Thoracic aorta (tissue), 2 donors: Measurements from ENCODE around the gene EPX. TPM values are rescaled to one million over a fixed set of nuclear protein-coding genes. Genes with fewer than 3 reads are reported as not detected.
A peak's percentile ranks its signal among the peaks of the same experiment; 100 is the strongest.

Experiments used
- ATAC-seq: fragments of 150-250 bp; one replicate; pipeline ENCODE4 v1.8.0; 2017; ENCODE audit warnings: low read depth; ENCODE audit not compliant: insufficient number of reproducible peaks, low FRiP score
- DNase-seq: peaks from one replicate; pipeline ENCODE4 v3.0.0-alpha.2; 2020; ENCODE audit warnings: low spot score
- H3K27ac ChIP-seq, 2 donors: fragments of 200-600 bp; sonication (generic); 1 replicate in 1 of 2; 2 replicates in 1 of 2; pipeline ENCODE4 v1.5.1; 2016; ENCODE audit warnings: mild to moderate bottlenecking in 2 of 2, moderate library complexity in 2 of 2
- H3K27me3 ChIP-seq: fragments of 200-600 bp; sonication (generic); replicated peaks from 2 replicates; pipeline ENCODE4 v1.6.0; 2016; ENCODE audit warnings: mild to moderate bottlenecking; ENCODE audit not compliant: insufficient read depth
- H3K36me3 ChIP-seq: fragments of 200-600 bp; sonication (generic); one replicate; pipeline ENCODE4 v1.5.1; 2016
- H3K4me1 ChIP-seq, 2 donors: fragments of 200-600 bp; sonication (generic); 1 replicate in 1 of 2; 2 replicates in 1 of 2; pipeline versions ENCODE4 v1.5.1 to v1.6.0; 2016; ENCODE audit warnings: low read depth in 2 of 2, mild to moderate bottlenecking in 1 of 2; ENCODE audit not compliant: control insufficient read depth in 1 of 2
- H3K4me3 ChIP-seq: fragments of 200-600 bp; sonication (generic); 2 replicates; pipeline ENCODE4 v1.5.1; 2016; ENCODE audit warnings: mild to moderate bottlenecking
- H3K9me3 ChIP-seq: fragments of 200-600 bp; sonication (generic); 2 replicates; pipeline ENCODE4 v1.5.1; 2016
- total RNA-seq, 2 donors: library from RNA; depleted of rRNA; stranded (reverse); fragments of >200 nt; gene quantifications; one replicate each; pipeline versions ENCODE4 v1.1.0 to v1.2.3, GENCODE V29; 2016
- TF ChIP-seq, protein P1 (sequence below): fragments of 200-600 bp; sonication (generic); IDR thresholded peaks from one replicate; pipeline ENCODE4 v1.5.1; 2019; ENCODE audit warnings: antibody characterized with exemption

Gene EPX
- total RNA-seq, 2 donors from 2014 or later = not detected

- no peak for DNase-seq
- no peak for ATAC-seq
- peaks cover 3 to 12% of the 10 kb centered on the region in 2 donors for H3K4me1 ChIP-seq
These were observed 53.0 kb downstream of the EPX start for GRCh38 chr17:58245428-58246103.

GRCh38 chr17:58246104-58246740 lies 53.7 kb downstream of the EPX start:
- TF ChIP-seq, protein P1, sequence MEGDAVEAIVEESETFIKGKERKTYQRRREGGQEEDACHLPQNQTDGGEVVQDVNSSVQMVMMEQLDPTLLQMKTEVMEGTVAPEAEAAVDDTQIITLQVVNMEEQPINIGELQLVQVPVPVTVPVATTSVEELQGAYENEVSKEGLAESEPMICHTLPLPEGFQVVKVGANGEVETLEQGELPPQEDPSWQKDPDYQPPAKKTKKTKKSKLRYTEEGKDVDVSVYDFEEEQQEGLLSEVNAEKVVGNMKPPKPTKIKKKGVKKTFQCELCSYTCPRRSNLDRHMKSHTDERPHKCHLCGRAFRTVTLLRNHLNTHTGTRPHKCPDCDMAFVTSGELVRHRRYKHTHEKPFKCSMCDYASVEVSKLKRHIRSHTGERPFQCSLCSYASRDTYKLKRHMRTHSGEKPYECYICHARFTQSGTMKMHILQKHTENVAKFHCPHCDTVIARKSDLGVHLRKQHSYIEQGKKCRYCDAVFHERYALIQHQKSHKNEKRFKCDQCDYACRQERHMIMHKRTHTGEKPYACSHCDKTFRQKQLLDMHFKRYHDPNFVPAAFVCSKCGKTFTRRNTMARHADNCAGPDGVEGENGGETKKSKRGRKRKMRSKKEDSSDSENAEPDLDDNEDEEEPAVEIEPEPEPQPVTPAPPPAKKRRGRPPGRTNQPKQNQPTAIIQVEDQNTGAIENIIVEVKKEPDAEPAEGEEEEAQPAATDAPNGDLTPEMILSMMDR = no peak
- no peak overlapping the region for H3K4me3 ChIP-seq
- DNase-seq = no peak
- no peaks in the 10 kb centered on the region for H3K36me3 ChIP-seq
- no peak overlapping the region for H3K27ac ChIP-seq
- H3K4me1 ChIP-seq = peaks cover 3 to 12% of the 10 kb centered on the region in 2 donors
- no peaks in the 10 kb centered on the region for H3K9me3 ChIP-seq
- no peaks in the 10 kb centered on the region for H3K27me3 ChIP-seq
- no peak for ATAC-seq

More at GRCh38 chr17:58245428-58246103, 53.0 kb downstream of the EPX start:
- Histone ChIP-seq H3K9me3 (no peaks in the 10 kb centered on the region), H3K27me3 (no peaks in the 10 kb centered on the region), H3K4me3 (no peak overlapping the region), H3K27ac (no peak overlapping the region), H3K36me3 (no peaks in the 10 kb centered on the region)
- TF ChIP-seq, protein P1 = no peak

DNA sequence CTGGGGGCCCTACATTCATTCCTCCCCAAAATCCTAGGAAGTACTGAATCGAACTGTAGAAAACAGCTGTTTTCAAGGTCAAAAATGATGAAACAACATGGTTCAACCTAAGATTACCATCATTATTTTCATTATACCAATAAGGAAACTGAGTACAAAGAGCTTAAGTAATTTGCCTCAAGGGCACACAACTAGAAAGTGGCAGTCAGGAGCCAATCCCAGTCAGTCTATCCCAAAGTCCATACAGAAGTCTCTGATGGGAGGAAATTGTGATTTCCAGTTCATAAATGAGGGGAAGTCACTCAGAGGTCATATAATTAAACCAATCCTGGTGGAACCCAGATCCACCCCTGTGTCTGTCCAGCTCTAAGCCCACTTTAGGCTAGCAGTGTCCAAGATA lies 54.3 kb downstream of the EPX start:
- Histone ChIP-seq H3K4me3 (no peak overlapping the region), H3K9me3 (no peaks in the 10 kb centered on the region), H3K27ac (no peak overlapping the region), H3K36me3 (no peaks in the 10 kb centered on the region), H3K27me3 (no peaks in the 10 kb centered on the region), H3K4me1 (peaks cover 3 to 12% of the 10 kb centered on the region in 2 donors)
- DNase-seq = no peak
- no peak for ATAC-seq
- TF ChIP-seq, protein P1 = no peak

- DNase-seq = no peak
- H3K27me3 ChIP-seq = no peaks in the 10 kb centered on the region
- no peaks in the 10 kb centered on the region for H3K36me3 ChIP-seq
- TF ChIP-seq, protein P1 = no peak
- ATAC-seq = no peak
- H3K4me1 ChIP-seq = peaks cover 3 to 12% of the 10 kb centered on the region in 2 donors
- no peaks in the 10 kb centered on the region for H3K9me3 ChIP-seq
- no peak overlapping the region for H3K4me3 ChIP-seq
- H3K27ac ChIP-seq = no peak overlapping the region
These were observed 55.2 kb downstream of the EPX start for GRCh38 chr17:58247511-58248363.

DNA sequence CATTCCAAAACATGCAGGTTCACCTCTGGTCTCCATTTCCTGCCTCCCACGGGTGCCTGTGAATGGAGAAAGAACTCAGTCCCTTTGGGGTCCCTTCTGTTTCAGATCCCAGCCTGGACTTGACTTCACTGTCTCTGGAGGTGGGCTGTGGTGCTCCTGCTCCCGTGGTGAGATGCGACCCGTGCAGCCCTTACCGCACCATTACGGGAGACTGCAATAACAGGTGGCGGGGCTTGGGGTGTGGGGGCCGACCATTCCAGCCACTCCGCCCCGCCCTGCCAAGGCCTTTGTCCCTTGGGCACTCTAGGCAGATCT lies 56.4 kb downstream of the EPX start:
- TF ChIP-seq, protein P1 = no peak
- Histone ChIP-seq H3K27me3 (no peaks in the 10 kb centered on the region), H3K9me3 (no peaks in the 10 kb centered on the region), H3K4me1 (peaks cover 3 to 12% of the 10 kb centered on the region in 2 donors), H3K4me3 (peak overlapping the region; percentile 73), H3K27ac (no peak overlapping the region), H3K36me3 (no peaks in the 10 kb centered on the region)
- no peak for ATAC-seq
- no peak for DNase-seq
